ENCODE results near the gene VWA5A.

Gene VWA5A

DNA sequence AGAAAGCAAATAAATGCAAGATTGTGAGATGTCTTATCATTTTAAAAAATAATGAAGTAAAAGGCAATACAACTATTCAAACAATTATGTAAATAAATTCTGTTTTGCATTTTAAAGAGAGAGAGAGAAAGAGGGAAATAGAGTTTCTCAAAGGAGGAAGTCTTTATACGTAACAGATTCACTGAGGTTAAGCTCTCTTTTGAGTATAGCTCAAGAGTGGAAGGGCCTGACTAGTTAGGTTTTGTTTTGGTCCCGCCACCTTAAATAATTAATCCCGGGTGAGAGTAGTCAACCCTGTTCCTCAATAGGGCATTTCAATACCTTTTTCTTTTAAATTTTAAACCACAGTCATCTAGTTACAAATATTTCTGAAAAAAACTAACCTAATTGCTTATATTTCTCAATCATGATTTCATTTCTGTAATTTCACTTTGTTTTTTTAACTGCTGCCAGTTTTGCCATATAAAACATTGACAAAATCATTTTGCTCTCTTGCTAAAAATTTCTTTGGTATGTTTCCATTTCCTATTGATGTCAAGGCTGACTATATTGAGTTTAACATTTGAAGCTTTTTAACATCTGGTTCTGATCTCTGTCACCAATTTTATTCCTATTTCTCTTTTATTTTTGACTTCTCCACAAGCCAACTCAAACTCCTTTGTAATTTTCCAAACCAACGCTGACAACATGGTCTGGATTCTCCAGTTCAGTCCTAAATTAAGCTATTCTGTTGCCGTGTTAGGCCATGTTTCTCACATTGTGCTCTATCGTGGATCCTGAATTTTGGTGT lies 78.2 kb downstream of the VWA5A start:
- TF ChIP-seq, protein P1, sequence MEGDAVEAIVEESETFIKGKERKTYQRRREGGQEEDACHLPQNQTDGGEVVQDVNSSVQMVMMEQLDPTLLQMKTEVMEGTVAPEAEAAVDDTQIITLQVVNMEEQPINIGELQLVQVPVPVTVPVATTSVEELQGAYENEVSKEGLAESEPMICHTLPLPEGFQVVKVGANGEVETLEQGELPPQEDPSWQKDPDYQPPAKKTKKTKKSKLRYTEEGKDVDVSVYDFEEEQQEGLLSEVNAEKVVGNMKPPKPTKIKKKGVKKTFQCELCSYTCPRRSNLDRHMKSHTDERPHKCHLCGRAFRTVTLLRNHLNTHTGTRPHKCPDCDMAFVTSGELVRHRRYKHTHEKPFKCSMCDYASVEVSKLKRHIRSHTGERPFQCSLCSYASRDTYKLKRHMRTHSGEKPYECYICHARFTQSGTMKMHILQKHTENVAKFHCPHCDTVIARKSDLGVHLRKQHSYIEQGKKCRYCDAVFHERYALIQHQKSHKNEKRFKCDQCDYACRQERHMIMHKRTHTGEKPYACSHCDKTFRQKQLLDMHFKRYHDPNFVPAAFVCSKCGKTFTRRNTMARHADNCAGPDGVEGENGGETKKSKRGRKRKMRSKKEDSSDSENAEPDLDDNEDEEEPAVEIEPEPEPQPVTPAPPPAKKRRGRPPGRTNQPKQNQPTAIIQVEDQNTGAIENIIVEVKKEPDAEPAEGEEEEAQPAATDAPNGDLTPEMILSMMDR (IDR thresholded peaks at IDR 0.05), result no peak
- H3K9me3 Mint-ChIP-seq, result no peaks in the 10 kb centered on the region

DNA sequence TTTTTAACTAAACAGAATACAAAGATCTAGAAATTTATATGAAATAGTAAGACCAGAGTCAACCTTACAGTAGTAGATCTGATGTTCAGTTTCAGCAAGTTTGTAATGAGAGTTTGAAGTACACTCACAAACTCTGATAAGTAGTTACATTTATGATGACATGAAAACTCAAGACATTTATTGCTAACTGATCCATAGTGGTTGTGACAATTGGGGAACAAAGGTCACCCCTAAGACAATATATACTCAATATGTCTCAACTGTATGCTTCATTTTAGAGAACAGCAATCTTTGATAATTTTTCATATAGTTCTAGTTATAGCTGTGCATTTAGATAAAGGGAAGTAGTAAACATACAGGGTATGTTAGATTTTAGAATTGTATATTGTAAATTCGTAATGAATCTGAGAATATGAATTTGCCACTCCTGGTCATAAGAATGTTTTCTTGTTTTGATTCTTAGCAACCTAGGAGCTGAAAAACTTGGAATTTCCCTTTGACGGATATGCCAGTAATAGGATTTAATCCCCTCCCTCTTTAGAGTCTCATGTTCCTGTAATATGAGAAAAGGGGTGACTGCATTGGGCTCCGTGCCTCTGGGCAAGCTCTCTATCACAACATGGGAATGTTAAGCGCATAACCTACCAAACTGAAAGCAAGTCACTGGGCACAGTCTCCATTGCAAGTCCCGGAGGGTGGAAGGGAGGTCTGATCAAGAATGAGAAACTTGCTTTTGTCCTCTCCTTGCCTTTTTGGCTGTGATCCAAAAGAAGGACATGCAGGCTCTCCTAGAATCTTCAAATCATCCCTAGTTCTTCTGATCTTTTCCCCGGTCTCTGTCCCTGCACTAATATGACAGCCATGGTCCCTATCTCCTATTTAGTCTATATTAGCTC lies 79.3 kb downstream of the VWA5A start:
- Mint-ChIP-seq H3K27ac (no peak overlapping the region), H3K4me1 (peaks cover 21% of the 10 kb centered on the region), H3K27me3 (ENCODE audit: low read depth, poor library complexity) (peaks cover 6% of the 10 kb centered on the region), H3K4me3 (no peak overlapping the region), H3K36me3 (ENCODE audit: low read depth) (no peaks in the 10 kb centered on the region), H3K9me3 (peaks cover 4% of the 10 kb centered on the region)
- no peak for DNase-seq
- TF ChIP-seq, protein P1 (IDR thresholded peaks at IDR 0.05), result no peak

More for the DNA sequence above, 78.2 kb downstream of the VWA5A start:
- H3K27ac Mint-ChIP-seq, result peak overlapping the region; percentile 5
- no peak overlapping the region for H3K4me3 Mint-ChIP-seq
- H3K4me1 Mint-ChIP-seq, result peaks cover 22% of the 10 kb centered on the region
- H3K36me3 Mint-ChIP-seq (ENCODE audit: low read depth), result no peaks in the 10 kb centered on the region
- DNase-seq, result no peak
- peaks cover 9% of the 10 kb centered on the region for H3K27me3 Mint-ChIP-seq (ENCODE audit: low read depth, poor library complexity)

DNA sequence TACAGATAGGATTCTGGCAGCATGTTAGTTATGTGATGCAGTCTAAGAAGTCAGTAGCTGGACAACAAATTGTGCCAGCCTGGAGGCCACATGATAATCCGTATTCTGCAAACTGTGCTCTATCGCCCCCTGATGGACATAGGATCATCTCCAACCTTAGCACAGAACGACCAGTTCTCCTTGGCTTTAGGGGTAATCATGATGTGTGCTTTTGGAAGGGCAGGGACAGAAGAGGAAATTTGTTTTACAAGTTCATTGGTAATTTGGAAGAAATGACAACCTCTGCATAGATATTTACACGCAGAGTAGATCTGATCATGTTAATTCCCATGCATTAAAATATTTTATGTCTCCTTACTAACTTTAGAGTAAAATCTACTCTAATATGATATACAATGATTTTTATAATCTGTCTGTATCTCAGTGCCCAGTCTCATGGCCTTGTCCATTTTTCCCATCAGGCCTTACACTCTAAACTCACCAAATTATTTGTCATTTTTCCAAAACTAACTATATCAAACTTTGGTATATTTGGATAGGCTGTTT lies 80.0 kb downstream of the VWA5A start:
- H3K27me3 Mint-ChIP-seq (ENCODE audit: low read depth, poor library complexity), result peaks cover 6% of the 10 kb centered on the region

More for the DNA sequence above, 80.0 kb downstream of the VWA5A start:
- TF ChIP-seq, protein P1 (IDR thresholded peaks at IDR 0.05), result peak; percentile 66
- Mint-ChIP-seq H3K27ac (no peak overlapping the region), H3K9me3 (peaks cover 4% of the 10 kb centered on the region), H3K4me3 (no peak overlapping the region), H3K36me3 (ENCODE audit: low read depth) (no peaks in the 10 kb centered on the region), H3K4me1 (peaks cover 14% of the 10 kb centered on the region)
- DNase-seq, result peak; percentile 55

Data from nephron progenitor cell (in vitro differentiated cells).